ENCODE measurements around the gene RAD54L. TPM values are rescaled to one million over a fixed set of nuclear protein-coding genes. Genes with fewer than 3 reads are reported as not detected.
"Not testable (repeated sequence)": the region's sequence is repeated elsewhere in the genome, so short reads cannot be mapped to it uniquely, and the experiment has no call there.

RAD54L gene
- total RNA-seq, 1 experiment from 2014 or later: 13.1 TPM

GRCh38 chr1:46319301-46319700, 71.7 kb downstream of the RAD54L start:
- DNase-seq (ENCODE audit: low read depth): not testable (repeated sequence)

- not testable (repeated sequence) for DNase-seq (ENCODE audit: low read depth)
These were observed 72.7 kb downstream of the RAD54L start for GRCh38 chr1:46319960-46320914.

- not testable (repeated sequence) for DNase-seq (ENCODE audit: low read depth)
These were observed 74.6 kb downstream of the RAD54L start for GRCh38 chr1:46322191-46322590.

GRCh38 chr1:46325285-46326076, 77.9 kb downstream of the RAD54L start:
- DNase-seq (ENCODE audit: low read depth): not testable (repeated sequence)

Other genes starting within 250 kb of the RAD54L start
- 10.5 and 10.8 TPM in 2 replicates for gene PIK3R3, start 115.1 kb upstream of the RAD54L start, total RNA-seq (2014; rRNA removed; shearing (Covaris generic))
- gene TSPAN1, start 72.7 kb upstream of the RAD54L start, total RNA-seq (2014; rRNA removed; shearing (Covaris generic)): 0.48 TPM in 1 of 2 replicates, not detected in the other
- not detected in 2 replicates for gene P3R3URF, start 71.3 kb upstream of the RAD54L start, total RNA-seq (2014; rRNA removed; shearing (Covaris generic))
- 52.9 and 57.0 TPM in 2 replicates for gene POMGNT1, start 49.3 kb upstream of the RAD54L start, total RNA-seq (2014; rRNA removed; shearing (Covaris generic))
- gene LURAP1, start 44.4 kb upstream of the RAD54L start, total RNA-seq (2014; rRNA removed; shearing (Covaris generic)): 4.4 and 4.5 TPM in 2 replicates
- gene LRRC41, start 55.9 kb downstream of the RAD54L start, total RNA-seq (2014; rRNA removed; shearing (Covaris generic)): 60.8 and 63.3 TPM in 2 replicates
- 747 and 790 TPM in 2 replicates for gene UQCRH, start 55.9 kb downstream of the RAD54L start, total RNA-seq (2014; rRNA removed; shearing (Covaris generic))
- gene NSUN4, start 93.0 kb downstream of the RAD54L start, total RNA-seq (2014; rRNA removed; shearing (Covaris generic)): 8.1 and 8.8 TPM in 2 replicates
- not detected in 2 replicates for gene FAAH, start 146.6 kb downstream of the RAD54L start, total RNA-seq (2014; rRNA removed; shearing (Covaris generic))
- gene DMBX1, start 242.1 kb downstream of the RAD54L start, total RNA-seq (2014; rRNA removed; shearing (Covaris generic)): not detected in 2 replicates